ENCODE measurements around the gene TNKS2.
"Not testable (repeated sequence)": the region's sequence is repeated elsewhere in the genome, so short reads cannot be mapped to it uniquely, and the experiment has no call there.

TNKS2 gene

DNA sequence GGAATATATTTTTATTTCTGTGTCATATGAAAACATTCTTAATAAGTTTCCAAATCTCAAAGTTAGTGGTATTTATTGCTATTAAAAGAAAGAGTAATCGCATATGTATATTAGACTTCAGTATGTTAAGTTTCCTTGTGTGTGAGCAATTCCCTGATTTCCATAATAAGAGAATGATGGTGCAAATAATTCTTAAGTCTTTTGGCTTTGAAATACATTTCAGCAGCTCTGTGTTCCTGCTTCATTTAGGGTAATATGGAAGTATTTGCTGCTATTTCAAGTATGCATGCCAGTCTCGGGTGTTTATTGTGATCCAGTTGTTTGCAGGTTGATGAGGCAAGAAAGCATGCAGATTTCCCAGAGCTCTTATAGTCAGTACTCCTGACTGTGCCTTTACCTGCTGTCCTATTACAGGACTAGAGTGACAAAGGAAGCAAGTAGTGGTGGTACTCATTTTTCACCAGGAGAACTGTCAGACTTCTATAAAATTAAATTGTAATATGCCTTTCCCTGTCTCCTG lies 67.4 kb downstream of the TNKS2 start:
- no peak for DNase-seq (ENCODE audit: low spot score)

DNA sequence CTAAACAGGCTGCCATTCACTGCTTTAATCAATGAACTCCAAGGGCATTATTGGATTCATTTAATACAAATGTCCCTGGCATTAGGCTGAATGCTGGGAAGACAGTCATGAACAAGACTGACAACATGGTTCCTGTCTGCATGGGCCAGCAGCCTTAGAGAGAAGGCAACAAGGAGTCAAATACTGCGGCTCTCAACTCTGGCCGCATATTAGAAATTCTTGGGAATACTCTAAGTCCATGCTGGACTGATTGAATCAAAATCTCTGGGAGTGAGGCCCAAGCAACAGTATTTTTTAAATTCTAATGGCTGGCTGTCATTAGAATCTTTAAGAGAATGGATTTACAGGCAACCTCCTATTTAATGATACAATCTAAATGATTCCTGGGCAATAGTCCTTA lies 76.9 kb downstream of the TNKS2 start:
- no peak for DNase-seq (ENCODE audit: low spot score)

DNA sequence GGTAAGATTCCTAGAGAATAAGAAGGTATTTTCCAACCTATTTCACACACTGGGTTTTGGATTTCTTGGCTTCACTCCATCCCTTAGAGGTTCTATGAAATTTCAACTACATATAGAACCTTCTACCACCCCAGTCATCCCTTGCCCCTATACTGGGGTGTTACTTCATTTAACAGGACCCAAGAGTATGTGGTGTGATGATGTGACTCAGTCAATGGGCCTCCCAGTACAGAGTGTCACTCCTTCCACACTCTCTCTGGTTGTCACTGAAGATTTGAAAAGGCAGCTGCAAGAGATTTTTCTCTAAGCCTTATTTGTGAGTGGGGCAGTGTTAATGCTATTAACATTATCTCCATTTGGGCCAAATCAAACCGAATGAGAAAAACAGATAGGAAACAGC lies 77.6 kb downstream of the TNKS2 start:
- DNase-seq (ENCODE audit: low spot score): no peak

DNA sequence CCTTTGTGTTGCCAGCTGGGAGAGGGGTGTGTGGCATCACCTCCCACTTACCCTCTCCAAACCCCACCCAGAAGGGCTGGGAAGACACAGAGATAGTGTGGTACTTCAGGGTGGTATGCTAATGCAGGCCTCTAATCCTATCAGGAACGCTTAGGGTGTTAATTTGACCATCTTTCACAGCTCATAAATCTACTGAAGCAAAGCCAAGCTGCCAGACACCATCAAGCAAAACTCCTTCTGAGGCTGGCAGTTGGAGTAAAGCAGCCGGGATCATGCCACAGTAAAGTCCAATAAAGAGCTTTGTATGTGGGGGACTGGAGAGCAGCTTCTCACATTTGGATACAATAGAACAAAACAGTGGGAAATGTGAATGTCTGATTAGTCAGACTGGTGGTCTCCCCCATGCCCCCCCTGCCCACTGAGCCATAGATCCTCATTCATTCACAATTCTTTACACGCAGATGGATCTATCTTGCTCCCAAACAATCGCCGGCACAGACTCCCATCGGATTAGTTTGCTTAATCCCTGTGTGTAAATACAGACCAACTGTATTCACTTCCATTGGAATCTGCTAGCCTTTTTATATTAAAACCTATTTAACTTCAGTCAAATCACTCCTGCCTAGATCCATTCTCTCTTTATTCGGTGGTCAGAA lies 81.4 kb downstream of the TNKS2 start:
- DNase-seq (ENCODE audit: low spot score): no peak

DNA sequence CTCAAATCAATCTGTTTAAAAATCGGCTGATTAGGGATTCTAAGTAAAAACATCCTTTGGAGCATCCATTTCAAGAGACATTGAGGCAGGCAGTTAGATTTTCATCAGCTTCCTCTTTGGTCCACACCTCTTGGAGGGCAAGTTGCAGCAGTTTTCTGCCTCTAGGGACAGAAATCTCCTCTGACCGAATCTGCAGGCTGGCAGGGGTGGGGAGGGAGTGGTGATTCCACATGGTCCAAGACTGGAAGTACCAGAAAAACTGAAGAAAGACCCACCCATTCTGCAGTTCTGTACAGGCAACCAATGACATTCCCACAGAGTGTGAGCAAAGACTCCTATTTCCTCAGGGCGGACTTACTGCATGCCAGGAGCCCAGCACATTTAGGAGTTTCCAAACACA lies 82.1 kb downstream of the TNKS2 start:
- DNase-seq (ENCODE audit: low spot score): no peak

DNA sequence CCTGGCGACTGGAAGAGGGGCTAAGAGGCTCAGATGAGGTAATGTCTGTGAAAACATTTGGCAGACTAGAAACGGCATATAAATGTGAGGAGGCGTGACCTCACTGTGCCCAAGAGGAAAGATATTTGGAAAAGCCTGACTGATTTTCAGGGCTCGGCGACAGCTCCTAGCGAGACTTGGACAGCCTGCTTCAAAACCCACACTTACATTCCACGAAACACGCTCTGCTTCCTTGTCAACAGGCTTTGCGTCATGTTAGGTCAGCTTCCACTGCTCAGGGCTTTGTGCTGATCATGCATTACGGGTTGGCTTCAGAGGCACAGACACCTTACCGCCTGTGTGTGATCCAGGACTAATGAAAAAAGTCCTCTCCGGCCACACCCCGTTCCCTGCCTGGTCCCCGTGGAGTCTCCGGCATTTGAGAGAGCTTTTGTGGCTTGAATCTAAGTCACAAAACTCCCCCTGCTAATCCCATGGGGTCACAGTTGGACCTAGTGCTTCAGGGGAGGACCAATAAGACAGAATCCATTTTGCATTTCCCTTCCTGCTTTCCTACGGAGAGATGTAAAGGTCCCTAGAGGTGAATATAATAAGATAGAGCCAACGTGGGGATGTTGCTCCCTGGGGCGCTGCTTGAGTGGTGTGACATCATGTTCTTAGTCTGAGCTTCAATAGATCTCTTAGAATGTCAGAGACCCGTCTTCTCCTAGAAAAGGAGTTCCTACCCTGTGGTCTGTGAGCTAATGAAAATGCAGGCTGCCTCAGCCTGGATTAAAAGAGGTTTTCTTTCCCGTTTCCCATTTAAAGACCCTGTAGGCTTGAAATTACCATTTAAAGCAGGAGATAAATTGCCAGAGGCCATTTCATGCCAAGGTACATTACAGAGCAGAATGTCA lies 85.6 kb downstream of the TNKS2 start:
- no peak for DNase-seq (ENCODE audit: low spot score)

DNA sequence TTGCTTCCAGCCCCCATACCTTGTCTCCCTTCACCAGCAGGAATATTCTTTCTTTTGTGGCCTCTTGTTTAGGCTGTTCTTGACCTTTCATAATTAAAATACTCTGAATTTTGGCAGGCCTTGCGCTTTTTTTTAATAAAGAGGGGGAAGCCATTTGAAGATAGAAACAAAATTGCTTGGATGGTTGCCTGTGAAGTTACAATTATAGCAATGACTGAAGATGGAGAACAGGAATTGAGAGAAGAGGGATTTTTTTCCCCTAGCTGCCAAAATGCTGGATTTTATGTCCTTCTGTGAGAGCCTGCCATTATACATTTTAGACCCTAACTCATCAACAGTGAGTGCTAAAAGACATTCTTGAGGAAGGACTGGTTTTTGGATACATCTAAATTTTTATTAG lies 86.3 kb downstream of the TNKS2 start:
- no peak for DNase-seq (ENCODE audit: low spot score)

DNA sequence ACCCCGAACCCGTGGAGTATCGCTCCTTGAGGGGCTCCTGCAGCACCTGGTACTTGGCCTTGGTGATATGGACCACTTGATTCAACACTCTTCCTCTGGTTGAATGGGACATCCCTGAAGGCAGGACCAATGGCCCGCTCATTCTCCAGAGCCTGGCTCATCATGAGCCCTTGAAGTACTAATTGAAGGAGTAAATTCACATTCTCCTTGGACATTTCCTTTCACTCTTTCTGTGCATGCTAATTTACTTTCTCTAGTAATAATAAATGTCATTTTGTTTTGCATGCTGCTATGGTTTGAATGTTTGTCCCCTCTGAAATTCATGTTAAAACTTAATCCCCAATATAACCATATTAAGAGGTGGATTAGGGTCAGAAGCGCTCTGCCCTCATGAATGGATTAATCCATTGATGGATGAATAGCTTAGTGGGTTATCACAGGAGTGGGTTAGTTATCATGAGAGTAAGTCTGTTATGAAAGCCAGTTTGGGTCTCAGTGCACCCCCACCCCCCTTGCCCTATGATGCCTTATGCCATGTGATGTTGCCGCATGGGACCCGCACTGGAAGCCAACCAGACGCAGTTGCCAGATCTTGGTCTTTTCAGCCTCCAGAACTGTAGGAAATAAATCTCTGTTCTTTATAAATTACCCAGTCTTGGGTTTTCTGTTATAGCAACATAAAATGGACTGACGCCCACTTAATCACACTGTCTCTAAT lies 87.3 kb downstream of the TNKS2 start:
- DNase-seq (ENCODE audit: low spot score): no peak

DNA sequence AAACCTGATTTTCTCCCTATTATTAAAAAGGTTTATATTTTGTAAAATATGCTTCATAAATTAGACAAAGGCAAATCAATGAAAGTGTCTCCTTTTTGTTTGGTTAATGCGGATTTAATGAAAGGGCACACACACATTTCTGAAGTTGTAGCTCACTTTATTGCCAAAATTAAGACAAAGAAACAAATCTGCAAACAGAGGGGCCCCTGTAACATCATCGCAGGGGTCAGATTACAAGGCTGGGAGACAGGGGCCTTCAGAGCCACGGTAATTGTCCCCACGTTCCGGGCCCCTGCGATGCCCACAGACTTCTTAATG lies 88.7 kb downstream of the TNKS2 start:
- DNase-seq (ENCODE audit: low spot score): no peak

DNA sequence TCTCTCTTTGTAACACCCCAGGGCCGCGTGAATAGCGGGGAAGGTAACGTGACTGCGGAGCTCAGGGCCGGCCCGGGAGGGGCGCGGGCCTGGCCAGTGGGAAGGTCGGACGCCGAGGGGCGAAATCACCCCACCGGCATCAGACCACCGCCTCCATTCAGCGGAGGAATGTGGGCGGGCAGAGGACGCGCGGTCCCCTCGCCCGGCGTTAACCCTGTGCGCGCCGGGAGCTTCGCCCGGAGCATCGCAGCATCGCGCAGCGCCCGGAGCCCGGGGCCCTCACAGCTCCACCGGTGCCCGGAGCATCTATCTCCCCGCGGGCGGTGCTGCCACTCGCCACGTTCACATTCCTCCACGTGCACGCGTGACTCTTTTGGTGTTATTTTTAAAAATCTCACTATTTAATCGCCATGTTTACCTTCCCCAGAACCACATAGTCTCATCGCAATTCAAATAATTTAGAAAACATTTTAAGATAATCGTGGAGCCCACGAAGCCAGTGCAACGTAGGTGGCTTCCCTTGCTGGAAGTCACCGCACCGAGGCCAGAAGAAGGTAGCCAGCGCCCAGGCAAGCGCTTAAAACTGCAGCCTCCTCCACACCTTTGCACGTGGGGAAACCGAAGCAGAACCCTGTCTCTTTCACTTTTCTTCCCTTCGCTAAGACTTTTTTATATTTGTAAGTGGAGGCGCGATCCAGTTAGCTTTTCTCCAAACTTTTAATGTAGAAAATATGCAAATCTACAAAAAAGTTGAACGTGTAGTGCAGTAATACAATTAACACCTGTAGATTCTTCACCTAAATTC lies 89.2 kb downstream of the TNKS2 start:
- peak; percentile 57 for DNase-seq (ENCODE audit: low spot score)

DNA sequence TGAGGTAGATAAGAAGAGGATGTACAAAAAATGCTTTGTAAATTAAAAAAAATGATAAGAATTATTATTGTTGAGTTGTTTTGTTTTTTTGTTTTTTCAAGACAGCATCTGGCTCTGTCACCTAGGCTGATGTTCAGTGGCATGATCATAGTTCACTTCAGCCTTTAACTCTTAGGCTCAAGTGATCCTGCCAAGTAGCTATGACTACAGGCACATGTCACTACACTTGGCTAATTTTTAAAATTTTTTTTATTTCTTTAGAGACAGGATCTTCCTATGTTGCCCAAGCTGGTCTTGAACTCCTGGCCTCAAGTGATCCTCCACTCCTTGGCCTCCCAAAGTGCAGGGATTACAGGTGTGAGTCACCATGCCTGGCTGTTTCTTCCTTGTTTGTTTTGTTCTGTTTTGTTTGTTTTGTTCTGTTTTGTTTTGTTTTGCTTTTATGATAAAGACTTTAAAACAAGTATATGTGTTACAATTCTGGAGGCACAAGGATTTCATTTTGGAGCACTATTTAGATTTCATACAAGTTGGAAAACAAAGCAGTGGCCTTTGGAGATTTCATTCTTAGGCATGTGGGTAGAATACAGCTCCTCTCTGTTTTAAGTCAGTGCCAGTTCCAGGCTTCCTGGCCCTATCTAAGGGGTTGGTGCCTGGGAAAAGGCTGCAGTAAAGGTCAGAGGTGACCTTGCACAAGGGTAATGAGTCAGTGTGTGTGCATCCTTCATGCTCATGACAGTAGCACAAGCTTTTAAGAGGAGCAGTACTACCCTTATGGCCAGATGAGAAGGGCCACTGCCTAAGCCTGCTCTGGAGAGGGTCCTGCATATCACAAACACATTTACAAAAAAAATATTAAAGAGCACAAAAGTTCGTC lies 93.1 kb downstream of the TNKS2 start:
- no peak for DNase-seq (ENCODE audit: low spot score)

DNA sequence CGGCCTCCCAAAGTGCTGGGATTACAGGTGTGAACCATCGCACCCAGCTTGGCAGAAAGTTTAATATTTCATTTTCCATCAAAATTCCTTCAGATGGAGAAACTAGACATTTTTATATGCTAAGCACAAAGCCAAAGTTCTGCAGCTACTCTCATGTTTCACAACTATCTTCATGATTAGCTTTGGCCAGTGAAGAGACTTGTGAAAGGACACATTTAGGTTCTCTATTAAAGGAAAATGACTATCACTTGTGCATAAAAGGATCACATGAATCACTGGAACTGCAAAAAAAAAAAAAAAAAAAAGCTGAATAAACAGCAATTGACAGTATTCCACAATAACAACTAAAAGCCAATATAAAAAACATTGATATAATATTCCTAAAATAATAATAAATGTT lies 94.8 kb downstream of the TNKS2 start:
- no peak for DNase-seq (ENCODE audit: low spot score)

DNA sequence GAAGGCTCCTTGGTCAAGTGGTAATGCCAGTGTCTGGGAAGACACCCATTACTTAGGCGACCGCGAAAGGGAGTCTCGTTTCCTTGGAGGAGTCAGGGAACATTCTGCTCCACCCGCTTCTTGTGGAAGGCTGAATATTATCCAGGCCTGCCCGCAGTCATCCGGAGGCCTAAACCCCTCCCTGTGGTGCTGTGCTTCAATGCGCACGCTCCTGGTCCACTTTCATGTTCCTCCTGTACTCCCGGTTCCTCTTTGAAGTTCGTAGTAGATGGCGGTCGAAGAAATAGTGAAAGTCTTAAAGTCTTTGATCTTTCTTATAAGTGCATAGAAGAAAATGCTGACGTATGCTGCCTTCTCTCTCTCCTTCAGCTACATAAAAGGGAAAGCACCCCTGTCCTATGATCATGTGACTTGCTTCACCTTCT lies 96.0 kb downstream of the TNKS2 start:
- not testable (repeated sequence) for DNase-seq (ENCODE audit: low spot score)

DNA sequence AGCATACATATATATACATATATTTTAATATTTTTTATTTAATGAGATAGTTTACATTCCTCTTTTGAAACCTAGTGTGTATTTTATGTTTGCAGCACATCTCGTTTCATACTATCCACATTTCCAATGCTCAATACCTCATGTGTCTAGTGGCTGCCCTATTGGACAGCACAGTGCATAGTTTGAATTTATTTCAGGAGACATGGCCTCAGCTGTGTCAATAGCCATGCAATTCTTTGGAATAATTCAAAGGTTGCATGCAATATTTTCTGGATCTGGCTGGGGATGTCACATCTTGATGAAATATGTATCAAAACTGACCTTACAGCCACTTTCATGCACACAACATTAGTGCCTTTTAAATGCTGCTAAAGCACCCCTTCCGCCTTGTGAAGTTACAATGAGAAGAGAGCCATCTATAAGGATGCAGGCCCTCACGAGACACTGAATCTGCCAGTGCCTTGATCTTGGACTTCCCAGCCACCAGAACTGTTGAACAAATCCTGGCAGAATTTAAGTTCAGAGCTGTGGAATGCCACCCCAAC lies 98.1 kb downstream of the TNKS2 start:
- no peak for DNase-seq (ENCODE audit: low spot score)

DNA sequence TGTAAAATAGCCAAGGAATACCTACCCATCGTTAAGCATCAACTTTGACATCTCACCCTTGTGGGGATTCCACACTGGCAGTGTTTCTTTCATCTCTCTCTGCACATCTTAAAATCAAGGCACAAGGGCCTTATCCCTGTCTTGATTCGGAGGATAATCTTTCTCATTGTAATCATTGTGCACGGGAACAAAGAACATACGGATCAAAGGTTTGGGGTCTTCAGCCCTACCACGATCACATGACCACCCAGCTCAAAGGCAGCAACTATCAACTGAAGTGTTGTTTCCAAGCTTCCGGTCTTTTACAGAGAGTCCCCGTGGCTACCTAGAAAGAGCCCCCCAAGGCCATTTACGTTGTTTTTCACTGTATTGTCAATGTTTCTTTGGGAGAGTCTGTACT lies 99.2 kb downstream of the TNKS2 start:
- DNase-seq (ENCODE audit: low spot score): no peak

DNA sequence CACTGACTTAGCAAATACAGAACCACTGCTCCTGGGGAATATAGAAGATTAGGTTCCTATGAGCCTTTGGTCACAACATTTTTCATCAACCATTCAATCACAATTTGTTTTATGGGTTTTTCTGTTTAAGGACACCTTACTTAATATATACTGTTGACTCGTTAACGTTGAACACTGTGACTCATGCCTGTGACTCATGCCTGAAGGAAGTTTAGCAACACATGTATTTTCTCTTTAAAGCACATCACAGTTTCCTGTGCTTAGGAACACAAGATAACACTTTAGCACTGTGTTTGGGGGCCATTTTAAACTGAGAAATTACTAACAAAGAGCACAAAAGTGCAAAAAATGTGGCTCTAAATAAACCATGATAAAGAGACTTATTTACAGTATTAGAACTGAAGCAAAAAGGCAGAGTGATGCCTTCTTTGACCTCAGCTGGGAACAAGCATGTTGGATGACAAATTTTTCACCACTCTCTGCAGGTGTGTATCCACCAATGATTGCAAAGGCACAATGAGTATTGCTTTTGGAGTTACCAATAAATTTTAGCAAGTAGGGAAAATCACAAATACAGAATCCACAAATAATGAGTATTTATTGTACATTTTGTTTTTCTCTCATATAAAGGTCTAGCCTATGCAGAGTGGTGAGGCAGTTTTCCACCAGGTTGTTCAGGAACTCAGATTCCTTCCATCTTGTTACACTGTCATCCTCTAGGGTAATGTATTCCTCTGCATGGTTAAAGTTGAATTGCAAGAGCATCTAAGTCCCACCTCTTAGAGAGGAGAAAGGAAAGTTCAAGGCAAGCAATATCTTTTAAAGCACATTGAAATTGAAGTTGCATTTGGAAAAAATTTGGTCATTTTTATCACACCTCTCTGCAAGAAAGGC lies 103.8 kb downstream of the TNKS2 start:
- DNase-seq (ENCODE audit: low spot score): no peak

DNA sequence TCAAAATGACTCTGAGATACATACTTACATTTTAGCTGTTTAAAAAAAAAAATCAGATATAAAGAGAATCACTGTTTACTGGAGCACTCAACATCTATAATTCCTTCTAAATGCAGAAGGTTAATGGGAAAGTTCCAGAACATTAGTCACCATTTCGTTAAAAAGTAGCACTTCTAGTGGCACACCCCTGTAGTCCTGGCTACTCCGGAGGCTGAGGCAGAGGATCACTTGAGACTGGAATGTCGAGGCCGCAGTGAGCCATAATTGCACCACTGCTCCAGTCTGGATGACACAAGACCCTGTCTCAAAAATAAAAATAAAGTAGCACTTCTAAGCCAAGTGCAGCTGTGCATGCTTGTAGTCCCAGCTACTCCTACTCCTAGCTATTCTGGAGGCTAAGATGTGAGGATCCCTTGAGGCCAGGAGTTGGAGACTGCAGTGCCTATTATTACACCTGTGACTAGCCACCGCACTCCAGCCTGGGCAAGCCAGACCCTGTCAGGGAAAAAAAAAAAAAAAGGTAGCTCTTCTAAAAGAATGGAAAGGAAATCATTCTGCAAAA lies 108.9 kb downstream of the TNKS2 start:
- DNase-seq (ENCODE audit: low spot score): no peak

DNA sequence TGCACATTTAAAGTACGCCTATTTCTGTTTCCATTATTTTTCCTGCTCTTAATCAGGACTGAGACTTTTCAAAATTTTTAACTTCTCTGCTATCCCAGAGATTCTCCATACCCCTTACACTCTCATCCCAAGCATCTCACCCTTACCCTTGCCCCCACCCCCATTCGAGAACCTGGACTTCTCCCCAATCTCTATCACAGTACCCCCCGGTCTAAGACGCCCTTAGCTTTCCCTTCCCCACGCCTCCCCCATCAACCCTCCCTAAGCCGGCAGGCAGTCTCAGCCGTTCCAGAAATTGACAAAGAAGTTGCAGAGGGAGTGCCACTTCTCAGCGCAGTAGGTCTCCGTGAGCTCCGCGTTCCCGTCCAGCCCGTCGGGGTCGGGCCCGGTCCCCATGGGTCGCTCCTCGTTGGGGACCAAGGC lies 109.7 kb downstream of the TNKS2 start:
- no peak for DNase-seq (ENCODE audit: low spot score)

Measured in pons (tissue), 1 donor.